HG03064 (cell line): ENCODE measurements around the gene GBA2.

ENCODE experiments used
- ATAC-seq: cut with Tn5 transposase; IDR thresholded peaks from one replicate; pipeline ENCODE4 v1.9.1; 2021; ENCODE audit warnings: low read depth; ENCODE audit not compliant: unreplicated experiment

The GBA2 gene

GRCh38 chr9:35767458-35767857, 18.4 kb upstream of the GBA2 start:
- no peak for ATAC-seq

GRCh38 chr9:35766997-35767396, 18.0 kb upstream of the GBA2 start:
- ATAC-seq = no peak

- ATAC-seq = no peak
These were observed 14.8 kb upstream of the GBA2 start for GRCh38 chr9:35763803-35764202.

GRCh38 chr9:35763181-35763580, 14.2 kb upstream of the GBA2 start:
- ATAC-seq = no peak

- no peak for ATAC-seq
These were observed 11.6 kb upstream of the GBA2 start for GRCh38 chr9:35760651-35761050.

- no peak for ATAC-seq
These were observed 10.8 kb upstream of the GBA2 start for GRCh38 chr9:35759795-35760194.

GRCh38 chr9:35758475-35759050, 9.5 kb upstream of the GBA2 start:
- no peak for ATAC-seq

- no peak for ATAC-seq
These were observed 8.9 kb upstream of the GBA2 start for GRCh38 chr9:35757892-35758275.

GRCh38 chr9:35757226-35757891, 8.3 kb upstream of the GBA2 start:
- ATAC-seq = peak; percentile 47

GRCh38 chr9:35756275-35757225, 7.5 kb upstream of the GBA2 start:
- ATAC-seq = peak; percentile 50

GRCh38 chr9:35755071-35755470, 6.0 kb upstream of the GBA2 start:
- ATAC-seq = no peak

- no peak for ATAC-seq
These were observed 5.2 kb upstream of the GBA2 start, which contains the start of gene MSMP for GRCh38 chr9:35754264-35754663. Gene MSMP (minus strand): TSS chr9:35754276. CDS start chr9:35754129, 147 bp downstream.

GRCh38 chr9:35753466-35753865, 4.4 kb upstream of the GBA2 start:
- ATAC-seq = no peak

- ATAC-seq = no peak
These were observed 1.2 kb upstream of the GBA2 start for GRCh38 chr9:35750256-35750531.

GRCh38 chr9:35749515-35750255, 657 bp upstream of the GBA2 start:
- peak; percentile 26 for ATAC-seq

GRCh38 chr9:35748242-35748857, 678 bp downstream of the GBA2 start:
- ATAC-seq = peak; percentile 5

GRCh38 chr9:35746583-35746982, 2.4 kb downstream of the GBA2 start:
- ATAC-seq = no peak

GRCh38 chr9:35745569-35745968, 3.5 kb downstream of the GBA2 start:
- no peak for ATAC-seq

GRCh38 chr9:35743880-35744518, 5.0 kb downstream of the GBA2 start:
- ATAC-seq = no peak

GRCh38 chr9:35743452-35743851, 5.6 kb downstream of the GBA2 start:
- ATAC-seq = no peak
